OCI-LY7 (cell line): ENCODE results near the gene AKAP13. TPM values are rescaled to one million over a fixed set of nuclear protein-coding genes. Genes with fewer than 3 reads are reported as not detected.

ENCODE experiments used
- Bru-seq: library from RNA; stranded (reverse); fragments of 400-500 nt; gene quantifications from one replicate; lab custom pipeline; 2021; lab: Mats Ljungman, UMichigan
- BruChase-seq, 2 experiments: library from RNA; stranded (reverse); fragments of 400-500 nt; gene quantifications; one replicate each; lab custom pipeline; 2021; lab: Mats Ljungman, UMichigan
- BruUV-seq: library from RNA; stranded (reverse); fragments of 400-500 nt; replicated peaks from 2 replicates; lab custom pipeline; 2021; lab: Mats Ljungman, UMichigan
- CTCF ChIA-PET: fragments of 300-600 bp; sonication (Branson Sonifier 250); formaldehyde crosslinking; loops from one replicate; lab custom pipeline; 2022; ENCODE audit warnings: antibody characterized with exemption; ENCODE audit not compliant: unreplicated experiment; lab: Charles Lee
- POLR2A ChIA-PET: fragments of 300-600 bp; sonication (Branson Sonifier 250); formaldehyde crosslinking; loops from one replicate; lab custom pipeline; 2022; ENCODE audit warnings: antibody characterized with exemption; lab: Charles Lee
- DNase-seq: peaks from one replicate; pipeline ENCODE4 v3.0.0-alpha.2; 2015; ENCODE audit warnings: low spot score
- H2AFZ ChIP-seq: fragments of 200-600 bp; sonication (generic), shearing (Covaris generic); 2 replicates; pipeline ENCODE4 v1.6.1; 2014; ENCODE audit warnings: mild to moderate bottlenecking, antibody characterized with exemption, low read length, moderate library complexity
- H3K27ac ChIP-seq: fragments of 200-600 bp; sonication (generic); 2 replicates; pipeline ENCODE4 v1.5.1; 2014; ENCODE audit warnings: mixed run types, low read depth, mild to moderate bottlenecking, moderate library complexity, low read length, inconsistent platforms; ENCODE audit not compliant: poor library complexity, severe bottlenecking
- H3K36me3 ChIP-seq: fragments of 200-600 bp; sonication (generic); 2 replicates; pipeline ENCODE4 v1.6.1; 2014; ENCODE audit warnings: mild to moderate bottlenecking, antibody characterized with exemption, low read length, moderate library complexity, mixed read lengths; ENCODE audit not compliant: insufficient read depth
- H3K4me1 ChIP-seq: fragments of 200-600 bp; sonication (generic); 2 replicates; pipeline ENCODE4 v1.5.1; 2014; ENCODE audit warnings: mild to moderate bottlenecking, low read length; ENCODE audit not compliant: insufficient read depth, poor library complexity, severe bottlenecking
- H3K4me2 ChIP-seq: fragments of 200-600 bp; sonication (generic); 2 replicates; pipeline ENCODE4 v1.6.1; 2014; ENCODE audit warnings: mild to moderate bottlenecking, low read length
- H3K4me3 ChIP-seq: fragments of 200-600 bp; sonication (generic); 2 replicates; pipeline ENCODE4 v1.5.1; 2014; ENCODE audit warnings: mild to moderate bottlenecking, low read depth, low read length; ENCODE audit not compliant: poor library complexity, severe bottlenecking
- H3K79me2 ChIP-seq: fragments of 200-600 bp; sonication (generic); 2 replicates; pipeline ENCODE4 v1.6.1; 2016; ENCODE audit warnings: low read depth, mild to moderate bottlenecking, low read length, moderate library complexity, mixed read lengths; ENCODE audit not compliant: insufficient read depth
- H3K9me2 ChIP-seq: fragments of 200-600 bp; sonication (generic); 2 replicates; pipeline ENCODE4 v1.6.1; 2016; ENCODE audit warnings: mild to moderate bottlenecking, low read length, mixed read lengths; ENCODE audit not compliant: insufficient read depth
- H3K9me3 ChIP-seq: fragments of 200-600 bp; sonication (generic); 2 replicates; pipeline ENCODE4 v1.6.1; 2014; ENCODE audit warnings: mild to moderate bottlenecking, mixed run types, low read length, mixed read lengths
- H4K20me1 ChIP-seq: fragments of 200-600 bp; sonication (generic); 2 replicates; pipeline ENCODE4 v1.6.1; 2014; ENCODE audit warnings: mild to moderate bottlenecking, antibody characterized with exemption, low read length, moderate library complexity, mixed read lengths; ENCODE audit not compliant: insufficient read depth
- EZH2phosphoT487 ChIP-seq: fragments of 200-600 bp; sonication (generic); IDR thresholded peaks from 2 replicates; pipeline ENCODE4 v1.6.1; 2018; ENCODE audit warnings: low read depth, borderline replicate concordance, mild to moderate bottlenecking, mixed run types, antibody characterized with exemption, low read length, moderate library complexity, mixed read lengths
- intact Hi-C: fragments of 100-400 bp; cut with micrococcal nuclease; formaldehyde crosslinking; loops from one replicate; pipeline ENCODE4 v1.10.0; 2022; ENCODE audit not compliant: unreplicated experiment
- long read RNA-seq: library from polyadenylated mRNA; stranded (forward); transcript quantifications from one replicate; pipeline ENCODE4 v2.0.0, GENCODE V29; 2022
- total RNA-seq, 2 experiments: library from RNA; depleted of rRNA in 1 of 2; stranded (reverse); fragments of >200 nt in 1 of 2; shearing (Covaris generic) in 1 of 2; gene quantifications; 2 replicates each; pipeline ENCODE4 v1.2.3, GENCODE V29; 2014 to 2022
- TF ChIP-seq, protein P1 (sequence below): fragments of 200-600 bp; sonication (generic); conservative IDR thresholded peaks from 2 replicates; pipeline ENCODE4 v1.5.1; 2014; ENCODE audit warnings: mild to moderate bottlenecking, antibody characterized with exemption, low read length, moderate library complexity, mixed read lengths

Gene AKAP13, protein sequence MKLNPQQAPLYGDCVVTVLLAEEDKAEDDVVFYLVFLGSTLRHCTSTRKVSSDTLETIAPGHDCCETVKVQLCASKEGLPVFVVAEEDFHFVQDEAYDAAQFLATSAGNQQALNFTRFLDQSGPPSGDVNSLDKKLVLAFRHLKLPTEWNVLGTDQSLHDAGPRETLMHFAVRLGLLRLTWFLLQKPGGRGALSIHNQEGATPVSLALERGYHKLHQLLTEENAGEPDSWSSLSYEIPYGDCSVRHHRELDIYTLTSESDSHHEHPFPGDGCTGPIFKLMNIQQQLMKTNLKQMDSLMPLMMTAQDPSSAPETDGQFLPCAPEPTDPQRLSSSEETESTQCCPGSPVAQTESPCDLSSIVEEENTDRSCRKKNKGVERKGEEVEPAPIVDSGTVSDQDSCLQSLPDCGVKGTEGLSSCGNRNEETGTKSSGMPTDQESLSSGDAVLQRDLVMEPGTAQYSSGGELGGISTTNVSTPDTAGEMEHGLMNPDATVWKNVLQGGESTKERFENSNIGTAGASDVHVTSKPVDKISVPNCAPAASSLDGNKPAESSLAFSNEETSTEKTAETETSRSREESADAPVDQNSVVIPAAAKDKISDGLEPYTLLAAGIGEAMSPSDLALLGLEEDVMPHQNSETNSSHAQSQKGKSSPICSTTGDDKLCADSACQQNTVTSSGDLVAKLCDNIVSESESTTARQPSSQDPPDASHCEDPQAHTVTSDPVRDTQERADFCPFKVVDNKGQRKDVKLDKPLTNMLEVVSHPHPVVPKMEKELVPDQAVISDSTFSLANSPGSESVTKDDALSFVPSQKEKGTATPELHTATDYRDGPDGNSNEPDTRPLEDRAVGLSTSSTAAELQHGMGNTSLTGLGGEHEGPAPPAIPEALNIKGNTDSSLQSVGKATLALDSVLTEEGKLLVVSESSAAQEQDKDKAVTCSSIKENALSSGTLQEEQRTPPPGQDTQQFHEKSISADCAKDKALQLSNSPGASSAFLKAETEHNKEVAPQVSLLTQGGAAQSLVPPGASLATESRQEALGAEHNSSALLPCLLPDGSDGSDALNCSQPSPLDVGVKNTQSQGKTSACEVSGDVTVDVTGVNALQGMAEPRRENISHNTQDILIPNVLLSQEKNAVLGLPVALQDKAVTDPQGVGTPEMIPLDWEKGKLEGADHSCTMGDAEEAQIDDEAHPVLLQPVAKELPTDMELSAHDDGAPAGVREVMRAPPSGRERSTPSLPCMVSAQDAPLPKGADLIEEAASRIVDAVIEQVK (N-terminal part only)
- total RNA-seq (2014; rRNA removed; shearing (Covaris generic)), result 124 and 140 TPM in 2 replicates
- total RNA-seq (2022), result 250 and 261 TPM in 2 replicates
- percentile 98 among the genes with signal in this experiment for Bru-seq, nascent RNA
- BruChase-seq, experiment 1, labeled RNA remaining after a 6-hour chase, result percentile 94 among the genes with signal in this experiment
- BruChase-seq, experiment 2, labeled RNA remaining after a 2-hour chase, result percentile 94 among the genes with signal in this experiment
- long read RNA-seq, full-length matches to known transcripts, result 3 of 92 reads
- long read RNA-seq, partial matches to known transcripts, result 19 of 92 reads
- long read RNA-seq, other reads (novel, unspliced or antisense), result 70 of 92 reads

DNA sequence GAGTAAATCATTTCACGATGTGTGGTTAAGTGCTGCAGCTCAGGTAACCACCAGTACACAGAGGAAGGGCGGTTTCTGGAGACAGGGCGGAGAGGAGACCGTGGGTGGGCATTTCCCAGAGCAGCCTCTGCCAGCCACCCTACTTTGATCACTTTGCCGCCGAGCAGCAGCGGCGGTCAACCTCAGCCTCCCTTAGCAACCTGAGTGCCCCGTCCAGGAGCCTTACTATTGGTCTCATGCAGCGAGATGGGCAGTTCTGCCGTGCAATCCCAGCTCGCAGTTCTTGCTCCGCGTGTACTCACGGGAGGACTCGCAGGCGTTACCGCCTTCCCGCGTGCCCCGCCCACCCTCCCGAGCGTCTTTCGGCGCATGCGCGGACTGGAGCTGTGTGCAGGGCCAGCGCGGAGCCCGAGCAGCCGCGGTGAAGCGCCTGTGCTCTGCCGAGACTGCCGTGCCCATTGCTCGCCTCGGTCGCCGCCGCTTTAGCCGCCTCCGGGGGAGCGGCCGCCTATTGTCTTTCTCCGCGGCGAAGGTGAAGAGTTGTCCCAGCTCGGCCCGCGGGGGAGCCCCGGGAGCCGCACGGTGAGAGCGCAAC lies at the start of gene AKAP13:
TSS of gene AKAP13 (plus strand) at position 387 of the 595 bp plus-strand sequence. CDS start 105,118 bp downstream, outside the sequence.
- ChIA-PET CTCF (interaction anchor here (0.5 to 1.0 kb wide), 6 partner anchors 24 to 627 kb away, joined by 3 to 4 read pairs (median 4); no protein-coding TSS in a partner anchor), POLR2A (interaction anchor here (0.6 to 14.6 kb wide), 13 partner anchors 10 to 129 kb away, joined by 3 to 335 read pairs (median 9); no protein-coding TSS in a partner anchor)
- peak within 1 kb of the TSS; percentile 88 for H3K27ac ChIP-seq
- H3K9me2 ChIP-seq, result no peaks in the 10 kb centered on the region
- peak within 1 kb of the TSS; percentile 86 for H3K4me3 ChIP-seq
- peak within 1 kb of the TSS; percentile 86 for H3K4me2 ChIP-seq
- H3K36me3 ChIP-seq, result peaks cover 18% of the 10 kb centered on the region; the same call in 1 of the 2 replicates
- BruUV-seq, result no TSS peak
- H4K20me1 ChIP-seq, result peaks cover 18% of the 10 kb centered on the region; the same call in 1 of the 2 replicates
- H3K9me3 ChIP-seq, result no peaks in the 10 kb centered on the region
- peak within 1 kb of the TSS; percentile 84 for H2AFZ ChIP-seq
- H3K79me2 ChIP-seq, result peaks cover 44% of the 10 kb centered on the region
- DNase-seq, result peak; percentile 100
- intact Hi-C loops, result loop anchor here (1.0 to 10.0 kb wide), 5 partner anchors 33 to 324 kb away; no protein-coding TSS in a partner anchor
- TF ChIP-seq, protein P1, sequence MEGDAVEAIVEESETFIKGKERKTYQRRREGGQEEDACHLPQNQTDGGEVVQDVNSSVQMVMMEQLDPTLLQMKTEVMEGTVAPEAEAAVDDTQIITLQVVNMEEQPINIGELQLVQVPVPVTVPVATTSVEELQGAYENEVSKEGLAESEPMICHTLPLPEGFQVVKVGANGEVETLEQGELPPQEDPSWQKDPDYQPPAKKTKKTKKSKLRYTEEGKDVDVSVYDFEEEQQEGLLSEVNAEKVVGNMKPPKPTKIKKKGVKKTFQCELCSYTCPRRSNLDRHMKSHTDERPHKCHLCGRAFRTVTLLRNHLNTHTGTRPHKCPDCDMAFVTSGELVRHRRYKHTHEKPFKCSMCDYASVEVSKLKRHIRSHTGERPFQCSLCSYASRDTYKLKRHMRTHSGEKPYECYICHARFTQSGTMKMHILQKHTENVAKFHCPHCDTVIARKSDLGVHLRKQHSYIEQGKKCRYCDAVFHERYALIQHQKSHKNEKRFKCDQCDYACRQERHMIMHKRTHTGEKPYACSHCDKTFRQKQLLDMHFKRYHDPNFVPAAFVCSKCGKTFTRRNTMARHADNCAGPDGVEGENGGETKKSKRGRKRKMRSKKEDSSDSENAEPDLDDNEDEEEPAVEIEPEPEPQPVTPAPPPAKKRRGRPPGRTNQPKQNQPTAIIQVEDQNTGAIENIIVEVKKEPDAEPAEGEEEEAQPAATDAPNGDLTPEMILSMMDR, result no peak
- TF ChIP-seq EZH2phosphoT487, result no peak
- peaks cover 32% of the 10 kb centered on the region for H3K4me1 ChIP-seq

DNA sequence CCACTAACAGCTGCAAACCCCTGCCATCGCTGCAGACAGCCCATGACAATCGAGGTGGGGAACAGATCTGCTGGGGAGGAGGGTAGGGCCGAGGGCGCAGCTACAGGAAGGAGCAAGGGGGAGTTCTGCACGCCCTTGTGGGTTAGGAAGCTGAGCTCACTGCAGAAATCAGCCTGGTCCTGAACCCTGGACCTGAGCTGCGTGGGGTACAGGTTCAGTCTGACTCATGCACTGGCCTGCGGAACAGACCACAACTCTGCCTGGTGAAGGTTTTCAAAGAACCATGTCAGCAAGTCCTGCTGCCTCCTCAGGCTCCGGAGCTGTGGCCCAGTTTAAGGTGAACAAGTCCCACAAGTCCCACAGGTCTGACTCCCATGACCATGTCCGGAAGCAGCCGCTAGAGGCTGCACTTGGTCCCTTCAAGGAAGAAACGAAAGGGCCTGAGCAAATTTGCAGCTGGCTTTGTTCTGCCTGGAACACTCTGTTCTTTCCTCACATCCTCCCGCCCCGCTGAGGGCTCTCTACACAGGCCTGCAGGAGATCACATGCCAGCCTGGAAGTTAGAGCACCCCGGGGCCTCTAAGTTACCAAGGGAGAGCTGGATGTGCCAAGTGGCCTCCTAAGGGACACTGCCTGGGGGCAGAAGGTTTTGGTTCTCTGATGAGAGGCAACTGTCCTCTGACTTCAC lies 49.4 kb upstream of the AKAP13 start:
- intact Hi-C loops, result loop anchor here (1.0 to 2.0 kb wide), 7 partner anchors 35 to 252 kb away; partner anchors contain the start of gene AKAP13
- H3K4me2 ChIP-seq, result peak overlapping the region; percentile 94
- TF ChIP-seq, protein P1, result peak; percentile 95
- TF ChIP-seq EZH2phosphoT487, result no peak
- no peaks in the 10 kb centered on the region for H3K36me3 ChIP-seq
- H4K20me1 ChIP-seq, result no peaks in the 10 kb centered on the region
- H3K9me2 ChIP-seq, result no peaks in the 10 kb centered on the region
- H3K9me3 ChIP-seq, result no peaks in the 10 kb centered on the region
- H3K79me2 ChIP-seq, result peaks cover 22% of the 10 kb centered on the region; the same call in 1 of the 2 replicates
- peaks cover 64% of the 10 kb centered on the region for H3K4me1 ChIP-seq
- CTCF ChIA-PET, result interaction anchor here (0.7 to 2.3 kb wide), 12 partner anchors 32 to 371 kb away, joined by 3 to 24 read pairs (median 4); no protein-coding TSS in a partner anchor
- H3K4me3 ChIP-seq, result peak overlapping the region; percentile 68
- peak; percentile 96 for DNase-seq
- H3K27ac ChIP-seq, result peak overlapping the region; percentile 99
- no TSS peak for BruUV-seq
- peak overlapping the region; percentile 86 for H2AFZ ChIP-seq
- POLR2A ChIA-PET, result interaction anchor here (0.6 to 9.8 kb wide), 23 partner anchors 9 to 173 kb away, joined by 3 to 109 read pairs (median 4); partner anchors contain the start of gene AKAP13
